Loucy (cell line): Measurements from ENCODE around the gene ARMC8.

Experiments
- H2AFZ ChIP-seq: fragments of 200-600 bp; sonication (generic); 2 replicates; pipeline ENCODE4 v1.6.0; 2016; ENCODE audit warnings: antibody characterized with exemption, mild to moderate bottlenecking, low read length, moderate library complexity
- H3F3A ChIP-seq: fragments of 200-600 bp; 2 replicates; pipeline ENCODE4 v1.6.0; 2016; ENCODE audit warnings: antibody characterized with exemption, low read depth, mild to moderate bottlenecking
- H3K27me3 ChIP-seq: fragments of 200-600 bp; sonication (generic); 2 replicates; pipeline ENCODE4 v1.6.1; 2014; ENCODE audit warnings: low read length, mild to moderate bottlenecking; ENCODE audit not compliant: insufficient read depth, poor library complexity, severe bottlenecking
- H3K36me3 ChIP-seq: fragments of 200-600 bp; sonication (generic); 2 replicates; pipeline ENCODE4 v1.6.1; 2016; ENCODE audit warnings: low read length; ENCODE audit not compliant: insufficient read depth
- H3K4me1 ChIP-seq: fragments of 200-600 bp; sonication (generic); 2 replicates; pipeline ENCODE4 v1.5.1; 2014; ENCODE audit warnings: low read length, mild to moderate bottlenecking; ENCODE audit not compliant: insufficient read depth, poor library complexity, severe bottlenecking
- H3K4me2 ChIP-seq: fragments of 200-600 bp; sonication (generic); 2 replicates; pipeline ENCODE4 v1.6.0; 2014; ENCODE audit warnings: antibody characterized with exemption, low read length, low read depth, mild to moderate bottlenecking; ENCODE audit not compliant: poor library complexity, severe bottlenecking
- H3K4me3 ChIP-seq: fragments of 200-600 bp; sonication (generic); 2 replicates; pipeline ENCODE4 v1.5.1; 2014; ENCODE audit warnings: low read length, mild to moderate bottlenecking, mixed read lengths; ENCODE audit not compliant: poor library complexity, severe bottlenecking
- H3K79me2 ChIP-seq: fragments of 200-600 bp; sonication (generic); 2 replicates; pipeline ENCODE4 v1.6.1; 2014; ENCODE audit warnings: low read length; ENCODE audit not compliant: insufficient read depth
- H3K9ac ChIP-seq: fragments of 200-600 bp; sonication (generic); 2 replicates; pipeline ENCODE4 v1.6.0; 2014; ENCODE audit warnings: mild to moderate bottlenecking, low read depth, low read length, moderate library complexity; ENCODE audit not compliant: poor library complexity, severe bottlenecking
- H3K9me2 ChIP-seq: fragments of 200-600 bp; sonication (generic); replicated peaks from 2 replicates; pipeline ENCODE4 v1.6.1; 2016; ENCODE audit warnings: low read depth, low read length, mixed read lengths
- H3K9me3 ChIP-seq: fragments of 200-600 bp; sonication (generic); 2 replicates; pipeline ENCODE4 v1.6.1; 2014; ENCODE audit warnings: mild to moderate bottlenecking, antibody characterized with exemption, low read length, low read depth; ENCODE audit not compliant: insufficient read depth
- H4K20me1 ChIP-seq: fragments of 200-600 bp; sonication (generic); 2 replicates; pipeline ENCODE4 v1.6.0; 2014; ENCODE audit warnings: antibody characterized with exemption, low read length, mild to moderate bottlenecking; ENCODE audit not compliant: insufficient read depth, poor library complexity, severe bottlenecking
- EZH2phosphoT487 ChIP-seq: fragments of 200-600 bp; IDR thresholded peaks from 2 replicates; pipeline ENCODE4 v1.6.1; 2018; ENCODE audit warnings: antibody characterized with exemption, mild to moderate bottlenecking, moderate library complexity, borderline replicate concordance
- TF ChIP-seq, protein P1 (sequence below): fragments of 200-600 bp; sonication (generic); conservative IDR thresholded peaks from 2 replicates; pipeline ENCODE4 v1.5.1; 2014; ENCODE audit warnings: mild to moderate bottlenecking, antibody characterized with exemption, low read length

Gene ARMC8

DNA sequence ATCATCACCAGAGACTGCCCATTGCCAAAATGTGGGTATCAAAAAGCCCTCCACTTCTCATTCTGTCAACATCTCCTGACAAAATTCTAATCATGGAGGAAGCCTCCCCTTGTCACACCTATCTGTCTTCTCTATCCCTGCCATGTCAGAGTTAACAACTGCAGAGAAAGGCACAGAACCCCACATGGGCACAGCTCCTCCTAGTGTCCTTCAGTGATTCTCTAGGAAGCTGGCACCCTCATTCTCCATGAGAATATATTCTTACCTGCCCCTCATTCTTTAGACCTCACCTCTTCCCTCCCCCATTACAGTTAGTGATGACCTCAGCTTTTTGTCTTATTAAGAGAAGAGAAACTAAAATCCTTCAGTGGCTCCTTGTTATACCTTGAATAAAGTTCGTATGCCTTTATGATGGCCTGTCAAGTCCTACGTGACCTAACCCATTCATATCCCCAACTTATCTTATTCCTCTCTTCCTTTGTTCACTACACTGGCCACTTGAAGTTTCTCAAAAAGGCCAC lies 97.9 kb downstream of the ARMC8 start:
- no peak for TF ChIP-seq EZH2phosphoT487
- TF ChIP-seq, protein P1, sequence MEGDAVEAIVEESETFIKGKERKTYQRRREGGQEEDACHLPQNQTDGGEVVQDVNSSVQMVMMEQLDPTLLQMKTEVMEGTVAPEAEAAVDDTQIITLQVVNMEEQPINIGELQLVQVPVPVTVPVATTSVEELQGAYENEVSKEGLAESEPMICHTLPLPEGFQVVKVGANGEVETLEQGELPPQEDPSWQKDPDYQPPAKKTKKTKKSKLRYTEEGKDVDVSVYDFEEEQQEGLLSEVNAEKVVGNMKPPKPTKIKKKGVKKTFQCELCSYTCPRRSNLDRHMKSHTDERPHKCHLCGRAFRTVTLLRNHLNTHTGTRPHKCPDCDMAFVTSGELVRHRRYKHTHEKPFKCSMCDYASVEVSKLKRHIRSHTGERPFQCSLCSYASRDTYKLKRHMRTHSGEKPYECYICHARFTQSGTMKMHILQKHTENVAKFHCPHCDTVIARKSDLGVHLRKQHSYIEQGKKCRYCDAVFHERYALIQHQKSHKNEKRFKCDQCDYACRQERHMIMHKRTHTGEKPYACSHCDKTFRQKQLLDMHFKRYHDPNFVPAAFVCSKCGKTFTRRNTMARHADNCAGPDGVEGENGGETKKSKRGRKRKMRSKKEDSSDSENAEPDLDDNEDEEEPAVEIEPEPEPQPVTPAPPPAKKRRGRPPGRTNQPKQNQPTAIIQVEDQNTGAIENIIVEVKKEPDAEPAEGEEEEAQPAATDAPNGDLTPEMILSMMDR = peak; percentile 49
- H2AFZ ChIP-seq = no peak overlapping the region
- H3K4me3 ChIP-seq = no peak overlapping the region
- no peaks in the 10 kb centered on the region for H3K9me2 ChIP-seq
- H3K9ac ChIP-seq = no peak overlapping the region
- H3K9me3 ChIP-seq = no peaks in the 10 kb centered on the region
- H3K4me1 ChIP-seq = no peaks in the 10 kb centered on the region
- H4K20me1 ChIP-seq = no peaks in the 10 kb centered on the region
- H3K36me3 ChIP-seq = peaks cover 60% of the 10 kb centered on the region; the same call in 1 of the 2 replicates
- no peaks in the 10 kb centered on the region for H3K79me2 ChIP-seq
- no peaks in the 10 kb centered on the region for H3K27me3 ChIP-seq
- H3F3A ChIP-seq = no peaks in the 10 kb centered on the region
- no peak overlapping the region for H3K4me2 ChIP-seq

- no peak overlapping the region for H2AFZ ChIP-seq
- no peaks in the 10 kb centered on the region for H3K4me1 ChIP-seq
- H3K27me3 ChIP-seq = no peaks in the 10 kb centered on the region
- H3F3A ChIP-seq = no peaks in the 10 kb centered on the region
- H4K20me1 ChIP-seq = no peaks in the 10 kb centered on the region
- no peak overlapping the region for H3K4me3 ChIP-seq
- no peaks in the 10 kb centered on the region for H3K9me3 ChIP-seq
- peaks cover 79% of the 10 kb centered on the region; the same call in 1 of the 2 replicates for H3K36me3 ChIP-seq
- TF ChIP-seq, protein P1 = no peak
- no peak for TF ChIP-seq EZH2phosphoT487
- no peaks in the 10 kb centered on the region for H3K79me2 ChIP-seq
- H3K9ac ChIP-seq = no peak overlapping the region
- no peak overlapping the region for H3K4me2 ChIP-seq
- no peaks in the 10 kb centered on the region for H3K9me2 ChIP-seq
These were observed 102.2 kb downstream of the ARMC8 start for GRCh38 chr3:138289260-138289659.

DNA sequence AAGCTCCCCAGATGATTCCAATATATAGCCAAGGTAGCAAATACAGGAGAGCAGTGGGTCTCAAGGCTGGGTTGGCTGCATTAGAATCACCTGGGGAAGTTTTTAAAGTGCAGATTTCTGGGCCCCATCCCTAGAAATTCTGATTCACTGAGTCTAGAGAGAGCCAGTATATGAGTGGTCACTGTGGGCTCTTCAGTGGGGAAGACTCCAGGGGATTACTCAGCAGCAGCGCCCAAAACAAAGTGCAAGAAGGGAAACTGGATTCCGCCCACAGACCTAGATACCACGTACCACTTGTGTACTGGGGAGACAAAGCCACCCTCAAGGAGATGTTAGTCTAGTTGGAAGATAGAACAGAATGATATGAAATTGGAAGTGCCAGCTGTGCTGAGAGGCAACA lies 102.6 kb downstream of the ARMC8 start:
- H3F3A ChIP-seq = no peaks in the 10 kb centered on the region
- no peaks in the 10 kb centered on the region for H3K27me3 ChIP-seq
- no peaks in the 10 kb centered on the region for H3K4me1 ChIP-seq
- H3K36me3 ChIP-seq = peaks cover 75% of the 10 kb centered on the region; the same call in 1 of the 2 replicates
- no peaks in the 10 kb centered on the region for H3K9me3 ChIP-seq
- H3K4me2 ChIP-seq = no peak overlapping the region
- H3K79me2 ChIP-seq = no peaks in the 10 kb centered on the region
- no peak overlapping the region for H3K9ac ChIP-seq
- H4K20me1 ChIP-seq = no peaks in the 10 kb centered on the region
- no peaks in the 10 kb centered on the region for H3K9me2 ChIP-seq
- no peak overlapping the region for H3K4me3 ChIP-seq
- H2AFZ ChIP-seq = no peak overlapping the region
- no peak for TF ChIP-seq EZH2phosphoT487
- TF ChIP-seq, protein P1 = no peak
